ENCODE data around the gene PRDM12.

GRCh38 chr9:130659699-130660248 is 4.6 kb upstream of the PRDM12 start:
- no peak for TF ChIP-seq CTCF (IDR thresholded peaks at IDR 0.05)
- TF ChIP-seq POLR2A (IDR thresholded peaks at IDR 0.05) = no peak

Measured in breast epithelium (tissue), 3 donors.